HS-5 (cell line): ENCODE measurements around the gene CSNK1D.
A peak's percentile ranks its signal among the peaks of the same experiment; 100 is the strongest.

Source experiments
- DNase-seq: peaks from one replicate; pipeline ENCODE4 v3.0.0-alpha.2; 2012; ENCODE audit warnings: low read depth

Gene CSNK1D

DNA sequence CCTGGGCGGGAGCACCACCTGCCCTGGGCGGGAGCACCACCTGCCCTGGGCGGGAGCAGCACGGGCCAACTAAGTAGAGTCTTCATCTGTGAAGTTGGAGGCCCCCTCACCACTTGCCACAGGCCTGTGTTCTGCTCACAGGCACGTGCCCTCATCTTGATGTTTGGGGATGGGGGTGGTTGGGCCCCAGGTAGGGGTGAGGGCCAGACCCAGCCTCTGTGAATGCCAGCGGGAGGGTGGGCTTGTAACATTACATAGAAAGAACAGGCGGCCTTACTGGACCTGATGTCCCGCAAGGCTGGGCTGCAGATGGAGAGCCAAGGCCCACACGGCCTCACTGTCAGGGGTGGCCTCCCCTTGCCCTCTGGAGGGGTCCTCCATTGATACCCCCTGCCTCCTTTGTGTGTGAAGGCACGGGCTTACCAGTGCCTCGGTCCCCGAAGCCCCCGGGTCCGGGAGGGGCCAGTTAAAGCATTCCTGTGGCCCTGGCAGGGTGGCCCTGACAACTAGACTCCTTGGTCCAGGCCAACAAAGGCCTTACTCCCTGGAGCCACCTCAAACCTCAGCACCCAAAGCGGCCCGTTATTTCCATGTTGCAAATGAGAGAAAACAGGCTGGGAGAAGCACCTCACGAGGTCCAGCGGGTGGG, 45.7 kb downstream of the CSNK1D start:
- DNase-seq, result no peak

DNA sequence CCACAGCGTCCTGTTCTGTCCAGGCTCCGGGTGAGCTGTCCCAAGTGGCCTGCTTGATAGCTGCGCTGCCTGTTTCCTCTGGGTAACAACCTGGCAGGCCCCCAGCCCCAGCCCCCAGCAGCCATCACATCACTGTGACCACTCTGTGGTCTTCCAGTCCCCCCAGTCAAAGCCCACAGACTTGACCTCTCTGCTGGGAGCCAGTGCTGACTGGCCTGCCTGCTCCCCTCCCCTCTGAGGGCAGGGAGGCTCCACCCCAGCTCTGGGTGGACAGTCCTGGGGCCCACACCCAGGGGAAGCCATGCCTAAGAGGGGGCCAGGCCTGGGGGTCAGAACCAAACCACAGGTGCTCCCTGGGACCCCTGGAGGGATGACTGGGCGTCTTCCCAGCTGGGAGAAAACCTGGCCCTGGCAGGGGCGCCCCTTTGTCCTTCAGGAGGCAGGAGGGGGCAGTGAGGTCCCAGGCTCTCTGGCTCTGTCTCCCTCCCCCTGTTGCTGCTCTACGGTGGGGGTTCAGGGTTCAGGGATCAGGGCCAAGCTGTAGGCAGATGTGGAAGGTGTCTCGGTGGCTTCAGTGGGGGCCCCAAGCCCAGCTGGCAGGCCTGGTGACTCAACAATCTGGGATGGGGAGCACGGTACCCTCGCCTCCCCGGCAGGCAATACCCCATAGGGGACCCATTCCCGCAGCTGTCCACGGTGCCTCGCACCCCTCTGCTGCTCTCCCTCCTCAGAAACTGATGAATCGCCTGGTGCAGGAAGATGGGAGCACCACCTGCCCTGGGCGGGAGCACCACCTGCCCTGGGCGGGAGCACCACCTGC, 46.5 kb downstream of the CSNK1D start:
- no peak for DNase-seq

DNA sequence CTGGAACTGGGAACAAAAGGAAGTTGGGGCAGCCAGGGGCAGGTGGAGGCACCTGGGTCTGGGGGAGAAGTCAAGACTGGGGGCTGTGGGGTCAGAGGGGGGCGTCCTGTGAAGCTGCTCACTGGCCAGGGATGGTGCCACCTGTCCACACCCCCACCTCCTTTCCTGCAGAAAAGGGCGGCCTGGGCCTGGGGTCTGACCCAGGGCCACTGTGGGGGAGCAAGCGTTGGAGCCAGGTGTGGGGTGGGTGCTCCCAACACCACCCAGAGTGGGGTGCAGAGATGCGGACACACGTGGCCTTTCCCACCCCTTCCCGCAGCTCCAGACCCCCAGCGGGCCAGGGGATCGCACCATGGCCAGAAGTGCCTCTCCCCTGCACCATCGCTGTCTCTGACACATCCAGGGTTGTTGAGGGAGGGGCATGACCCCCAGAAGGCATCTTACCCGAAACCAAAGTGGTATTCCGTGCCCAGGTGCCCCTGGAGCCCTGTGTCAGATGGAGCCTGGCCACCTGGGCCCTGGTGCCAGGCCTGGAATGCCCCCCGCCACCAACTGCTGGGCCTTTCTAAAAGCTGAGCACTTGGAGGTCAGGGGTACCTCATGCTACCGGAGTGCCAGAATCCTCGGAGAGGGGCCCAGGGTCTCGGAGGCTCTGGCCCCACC, 47.2 kb downstream of the CSNK1D start:
- no peak for DNase-seq

DNA sequence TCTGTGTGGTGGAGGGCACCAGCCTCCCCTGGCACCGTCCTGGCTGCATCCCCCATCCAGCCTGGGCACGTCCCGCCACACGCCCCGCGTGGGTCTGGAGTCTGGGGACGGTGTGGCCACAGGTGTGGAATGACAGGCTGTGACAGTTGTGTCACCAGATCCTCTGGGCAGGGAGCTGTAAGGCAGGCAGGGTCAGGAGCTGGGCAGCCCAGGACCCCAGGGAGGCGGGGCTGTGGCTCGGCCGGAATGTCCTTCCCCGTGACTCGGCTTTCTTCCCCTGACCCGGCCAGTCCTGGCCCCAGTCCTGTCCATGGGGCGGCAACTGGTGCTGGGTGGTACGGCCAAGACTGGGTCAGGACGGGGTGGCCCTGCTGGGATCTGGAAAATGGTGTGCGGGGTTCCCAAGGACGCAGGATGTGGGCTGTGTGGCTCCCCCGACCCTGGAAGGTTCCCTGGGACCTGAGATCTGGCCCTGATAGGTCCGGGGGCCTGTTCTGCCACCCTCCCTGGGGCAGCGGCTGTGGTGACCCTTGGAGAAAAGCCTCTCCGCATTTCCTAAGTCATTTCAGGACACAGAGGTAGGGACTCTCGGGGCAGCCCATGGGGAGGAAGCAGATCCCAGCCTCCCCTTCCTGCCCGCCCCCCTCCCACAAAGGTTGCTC, 48.0 kb downstream of the CSNK1D start:
- no peak for DNase-seq

DNA sequence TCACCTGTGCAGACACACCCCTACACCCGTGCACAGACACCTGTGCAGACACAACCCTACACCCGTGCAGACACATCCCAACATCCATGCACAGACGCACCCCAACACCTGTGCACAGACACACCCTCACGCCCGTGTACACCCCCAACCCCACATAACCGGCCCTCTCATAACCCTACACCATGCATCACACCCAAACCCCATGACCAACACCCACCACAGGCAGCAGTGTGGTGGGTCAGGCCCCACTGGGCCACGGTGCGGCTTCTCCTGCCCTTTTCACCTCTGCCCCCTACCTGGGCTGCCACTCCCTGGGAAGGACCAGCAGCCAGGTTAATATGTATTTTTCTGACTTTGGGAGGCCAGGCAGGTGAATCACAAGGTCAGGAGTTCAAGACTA, 48.8 kb downstream of the CSNK1D start:
- no peak for DNase-seq

DNA sequence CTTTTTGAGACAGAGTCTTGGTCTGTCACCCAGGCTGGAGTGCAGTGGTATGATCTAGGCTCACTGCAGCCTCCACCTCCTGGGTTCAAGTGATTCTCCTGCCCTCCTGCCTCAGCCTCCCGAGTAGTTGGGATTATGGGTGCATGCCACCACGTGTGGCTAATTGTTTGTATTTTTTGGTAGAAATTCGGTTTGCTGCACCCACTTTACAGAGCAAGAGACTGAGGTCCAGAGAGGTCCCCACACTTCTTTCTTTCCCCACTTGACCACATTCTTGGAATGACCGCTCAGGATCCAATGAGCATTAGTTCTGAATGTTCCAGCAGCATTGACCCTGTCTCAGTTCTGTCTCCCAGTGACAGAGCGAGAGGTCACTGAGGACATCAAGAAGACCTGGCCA, 50.0 kb downstream of the CSNK1D start:
- no peak for DNase-seq

DNA sequence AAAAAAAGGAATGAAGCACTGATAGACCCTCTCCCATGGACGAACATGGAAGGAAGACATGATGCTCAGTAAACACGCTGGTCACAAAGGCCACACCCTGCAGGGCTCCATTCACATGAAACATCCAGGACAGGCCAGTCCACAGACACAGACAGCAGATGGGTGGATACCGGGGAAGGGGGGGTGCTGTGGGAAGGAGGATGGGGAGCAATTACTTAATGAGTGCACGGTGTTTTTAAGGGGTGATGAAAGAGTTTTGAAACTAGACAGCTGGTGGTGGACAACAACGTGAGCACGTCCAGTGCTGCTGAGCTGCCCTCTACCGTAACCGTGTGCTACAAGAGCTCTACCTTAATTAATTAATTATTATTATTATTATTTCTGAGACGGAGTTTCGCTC, 50.7 kb downstream of the CSNK1D start:
- DNase-seq, result no peak

DNA sequence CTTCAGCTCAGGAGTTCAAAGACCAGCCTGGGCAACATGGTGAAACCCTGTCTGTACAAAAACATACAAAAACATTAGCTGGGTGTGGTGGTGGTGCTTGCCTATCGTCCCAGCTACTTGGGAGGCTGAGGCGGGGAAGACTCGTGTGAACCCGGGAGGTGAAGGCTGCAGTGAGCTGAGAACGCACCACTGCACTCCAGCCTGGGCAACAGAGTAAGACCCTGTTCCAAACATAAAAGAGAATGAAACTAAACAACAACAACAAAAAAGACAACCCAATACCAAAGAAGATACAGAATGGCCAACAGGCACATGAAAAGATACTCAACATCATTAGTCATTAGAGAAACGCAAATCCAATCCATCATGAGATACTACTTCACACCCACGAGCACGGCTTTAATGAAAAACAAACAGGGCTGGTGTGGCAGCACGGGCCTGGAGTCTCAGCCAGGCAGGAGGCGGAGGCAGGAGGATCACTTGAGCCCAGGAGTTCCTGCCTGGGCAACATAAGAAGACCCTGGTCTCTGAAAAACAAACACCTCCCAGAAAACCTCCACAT, 52.1 kb downstream of the CSNK1D start:
- DNase-seq, result no peak

DNA sequence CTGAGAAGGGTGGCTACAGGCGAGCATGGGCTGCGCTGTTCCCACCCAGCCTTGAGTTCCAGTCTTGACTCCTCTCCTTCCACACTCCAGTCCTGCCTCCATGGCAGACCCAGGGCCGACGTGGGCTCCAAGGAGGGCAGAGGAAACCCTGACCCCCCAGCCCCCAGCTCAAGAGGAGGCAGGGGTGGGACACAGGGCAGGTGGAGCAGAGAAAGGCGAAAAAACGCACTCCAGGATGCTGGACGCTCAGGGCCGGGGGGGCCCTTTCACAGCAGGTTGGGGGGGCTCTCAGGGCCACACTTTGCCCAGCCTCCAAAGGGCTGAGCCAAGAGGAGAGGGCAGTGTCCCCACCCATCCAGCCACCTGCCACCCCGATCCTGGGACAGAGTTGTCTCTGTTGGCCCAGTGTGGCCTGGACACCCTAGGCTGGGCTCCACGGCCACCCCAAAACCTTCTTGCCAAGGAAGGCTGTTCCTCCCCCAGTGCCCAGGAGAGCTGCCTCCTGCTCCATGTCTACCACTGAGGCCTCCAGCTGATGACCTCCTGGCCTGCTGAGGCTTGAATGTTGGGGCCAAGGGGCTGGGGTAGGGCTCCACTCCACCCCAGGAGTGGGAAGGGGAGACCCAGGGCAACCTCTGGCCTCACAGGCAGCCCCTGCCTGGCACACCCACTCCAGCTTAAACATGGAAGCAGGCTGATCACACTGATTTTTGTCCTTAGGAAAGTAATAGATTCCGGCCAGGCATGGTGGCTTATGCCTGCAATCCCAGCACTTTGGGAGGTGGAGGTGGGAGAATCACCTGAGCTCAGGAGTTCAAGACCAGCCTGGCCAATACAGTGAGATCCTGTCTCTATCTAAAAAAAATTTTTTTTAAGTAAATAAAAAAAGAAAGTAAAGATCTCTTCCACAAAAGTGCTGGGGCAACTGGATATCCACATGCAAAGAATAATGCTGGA, 53.5 kb downstream of the CSNK1D start:
- no peak for DNase-seq

DNA sequence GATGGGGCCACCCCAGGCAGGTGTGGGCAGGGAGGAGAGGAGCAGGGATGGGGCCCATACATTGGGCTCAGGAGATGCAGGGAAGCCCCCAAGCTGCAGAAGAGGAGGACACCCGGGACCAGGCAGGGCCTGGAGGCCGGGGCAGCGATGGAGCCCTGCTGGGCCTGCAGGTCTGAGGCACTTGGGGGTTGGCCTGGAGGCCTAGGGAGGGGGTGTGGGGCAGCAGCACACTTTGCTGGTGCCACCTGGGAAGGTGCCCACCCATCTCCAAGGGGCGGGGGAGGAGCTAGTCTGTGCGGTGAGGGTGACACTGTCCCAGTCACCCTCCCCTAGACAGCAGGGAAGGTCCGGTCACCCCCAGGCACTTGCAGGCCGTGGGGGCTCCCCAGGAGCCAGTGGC, 54.4 kb downstream of the CSNK1D start:
- no peak for DNase-seq

DNA sequence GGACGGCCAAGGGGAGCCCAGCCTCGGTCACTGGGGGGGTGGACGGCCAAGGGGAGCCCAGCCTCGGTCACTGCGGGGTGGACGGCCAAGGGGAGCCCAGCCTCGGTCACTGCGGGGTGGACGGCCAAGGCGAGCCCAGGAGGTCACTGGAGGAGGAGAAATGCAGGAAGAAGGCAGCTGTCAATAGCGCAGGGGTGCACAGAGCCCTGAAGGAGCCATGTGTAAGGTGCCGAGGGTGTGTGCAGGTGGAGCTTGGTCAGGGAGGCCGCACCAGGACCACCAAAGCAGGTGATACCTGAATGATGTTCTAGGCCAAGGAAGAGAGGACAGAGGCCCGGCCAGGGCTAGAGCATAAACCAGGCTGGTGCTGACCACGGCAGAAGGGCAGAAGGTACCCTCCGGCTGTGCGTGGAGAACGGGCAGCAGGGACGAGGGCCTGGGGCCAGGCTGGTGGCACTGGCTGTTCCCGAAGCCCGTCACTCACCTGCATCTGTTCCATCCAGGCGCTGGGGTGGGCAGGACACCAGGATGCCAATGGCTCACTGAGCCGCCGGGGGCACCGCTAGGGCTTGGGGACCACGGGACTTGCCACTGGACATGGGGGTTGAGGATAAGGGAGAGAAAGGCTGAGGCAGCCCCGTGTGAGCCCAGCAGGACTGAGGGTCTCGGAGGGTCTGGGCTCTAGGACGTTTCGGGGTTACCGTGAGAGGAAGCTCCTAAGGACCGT, 55.0 kb downstream of the CSNK1D start:
- no peak for DNase-seq

DNA sequence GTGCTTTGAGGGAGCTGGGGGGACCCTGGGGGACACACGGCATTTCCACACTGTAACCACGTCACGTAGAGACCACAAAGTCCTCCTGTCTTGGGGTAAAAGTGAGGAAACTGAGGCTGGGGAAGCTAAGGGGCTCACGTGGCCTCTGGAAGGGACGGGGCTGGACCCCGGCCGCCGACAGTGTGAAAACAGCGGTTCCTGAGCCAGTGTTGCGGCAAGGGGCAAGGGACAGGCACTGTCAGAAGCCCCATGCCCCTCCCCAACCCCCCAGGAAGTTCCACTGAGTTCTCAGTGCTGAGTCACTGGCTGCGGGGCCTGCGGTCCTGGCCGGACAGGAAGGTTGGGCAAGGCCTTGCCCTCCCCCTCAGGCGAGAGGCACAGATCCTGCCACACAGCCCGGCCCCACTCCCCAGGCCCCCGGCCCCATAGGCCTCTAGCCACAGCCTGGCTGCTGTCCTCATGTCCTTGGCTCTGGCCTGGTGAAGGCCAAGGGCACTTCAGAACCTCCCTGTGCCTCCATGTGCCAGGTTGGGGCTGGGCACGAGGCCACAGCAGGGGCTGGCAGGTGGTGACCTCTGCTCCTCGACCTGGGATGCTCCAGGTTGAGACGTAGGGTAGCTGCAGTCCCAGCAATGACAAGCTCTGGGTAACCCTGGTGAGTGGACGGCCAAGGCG, 55.8 kb downstream of the CSNK1D start:
- DNase-seq, result peak; percentile 81

DNA sequence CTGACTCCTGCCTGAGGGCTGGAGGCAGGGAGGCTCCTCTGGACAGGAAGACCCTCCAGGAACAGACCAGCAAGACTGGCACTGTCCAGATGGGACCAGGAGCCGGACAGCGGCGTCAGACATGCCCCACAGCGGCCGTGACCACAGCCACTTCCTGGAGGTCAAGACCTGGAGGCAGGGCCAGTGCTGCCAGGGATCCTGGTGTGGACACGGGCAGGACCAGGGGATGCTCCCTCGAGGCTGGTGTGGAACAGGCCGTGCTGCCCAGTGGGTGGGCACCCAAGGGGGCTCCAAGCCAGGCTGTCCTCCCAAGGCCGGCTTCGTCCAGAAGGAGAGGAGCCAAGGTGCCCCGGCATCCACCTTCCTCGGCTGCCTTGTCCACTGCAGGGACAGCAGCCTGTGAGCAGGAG, 56.4 kb downstream of the CSNK1D start:
- DNase-seq, result no peak

DNA sequence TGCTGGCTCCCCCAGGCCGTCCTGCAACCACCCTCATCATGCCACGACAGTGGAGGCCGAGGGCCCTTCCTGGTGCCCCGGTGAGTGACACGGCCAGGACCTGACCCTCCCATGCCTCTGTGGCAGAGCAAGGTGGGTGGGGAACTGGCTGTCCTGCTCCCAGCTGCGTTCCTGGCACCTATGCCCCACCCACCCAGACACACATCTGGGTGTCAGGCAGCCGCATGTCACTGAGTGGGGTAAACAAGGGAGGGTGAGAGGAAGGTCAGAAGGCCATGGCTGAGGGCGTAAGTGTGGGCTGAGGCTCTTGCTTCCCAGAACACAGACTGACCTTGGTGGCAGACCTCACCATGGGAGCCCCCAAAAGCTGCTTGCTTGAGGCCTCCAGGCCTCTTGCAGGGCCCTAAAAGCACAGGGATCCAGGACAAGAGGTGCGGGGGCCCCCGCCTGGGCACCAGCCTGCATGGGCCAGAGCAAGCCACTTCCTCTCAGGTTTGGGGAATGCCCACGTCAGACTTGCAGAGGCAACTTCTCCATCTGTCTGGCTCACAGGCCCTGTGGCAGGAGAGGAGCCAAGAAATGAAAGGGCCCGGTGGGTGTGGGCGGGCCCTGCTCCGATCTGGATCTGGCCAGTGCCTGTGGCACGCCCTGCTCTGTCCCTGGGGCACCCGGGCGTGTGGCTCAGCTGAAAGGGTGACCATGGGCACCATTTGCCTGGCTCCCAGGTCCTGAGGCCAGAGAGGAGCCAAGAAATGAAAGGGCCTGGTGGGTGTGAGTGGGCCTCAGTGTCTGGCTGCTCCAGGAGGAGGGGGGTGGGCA, 57.0 kb downstream of the CSNK1D start:
- DNase-seq, result peak; percentile 79

DNA sequence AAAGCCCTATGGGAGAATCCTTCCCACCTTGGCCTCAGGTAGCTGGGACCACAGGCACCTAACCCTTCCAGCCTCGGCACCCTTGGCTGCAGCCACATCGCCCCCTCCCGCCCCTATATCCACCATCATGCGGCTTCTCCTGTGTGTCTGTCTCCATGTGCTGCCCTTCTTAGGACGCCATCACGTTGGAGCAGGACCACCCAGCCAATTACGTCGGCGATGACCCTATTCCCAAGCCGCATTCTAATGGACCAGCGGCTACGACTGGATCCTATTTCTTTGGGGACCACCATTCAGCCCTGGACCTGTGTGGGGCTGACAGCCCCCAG, 57.6 kb downstream of the CSNK1D start:
- no peak for DNase-seq

DNA sequence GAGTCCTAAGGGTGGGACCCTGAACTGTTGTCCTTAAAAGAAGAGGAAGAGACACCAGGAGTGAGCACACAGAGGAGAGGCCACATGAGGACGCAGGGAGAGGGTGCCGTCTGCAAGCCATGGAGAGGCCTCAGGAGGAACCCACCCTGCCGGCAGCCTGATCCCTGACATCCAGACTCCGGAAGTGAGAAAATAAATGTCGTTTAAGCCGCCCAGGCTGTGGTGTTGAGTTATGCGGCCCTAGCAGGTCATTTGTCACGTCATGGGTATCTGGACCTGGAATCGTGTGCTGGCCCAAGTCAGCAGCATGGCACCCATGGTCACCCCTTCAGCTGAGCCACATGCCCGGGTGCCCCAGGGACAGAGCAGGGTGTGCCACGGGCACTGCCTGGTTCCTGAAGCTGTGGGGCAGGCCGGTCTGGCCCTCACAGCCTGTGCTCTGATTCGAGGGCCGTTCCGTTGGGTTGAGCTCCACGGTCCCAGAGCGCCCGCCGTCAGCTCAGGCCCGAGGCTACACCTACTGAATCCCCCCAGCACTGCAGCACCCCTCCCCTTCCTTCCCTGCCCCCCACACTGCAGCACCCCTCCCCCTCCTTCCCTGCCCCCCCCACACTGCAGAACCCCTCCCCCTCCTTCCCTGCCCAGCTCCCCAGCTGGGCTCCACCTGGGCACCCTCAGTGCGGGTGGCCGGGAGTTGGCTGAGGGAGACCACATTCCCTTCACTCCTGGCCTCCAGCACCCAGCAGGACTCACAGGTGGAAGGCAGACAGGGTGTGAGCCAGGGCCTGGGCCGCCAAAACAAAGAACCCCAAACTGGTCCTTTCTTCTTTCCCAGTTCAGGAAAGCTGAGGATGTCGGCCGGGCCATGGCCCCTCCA, 58.2 kb downstream of the CSNK1D start:
- DNase-seq, result no peak

DNA sequence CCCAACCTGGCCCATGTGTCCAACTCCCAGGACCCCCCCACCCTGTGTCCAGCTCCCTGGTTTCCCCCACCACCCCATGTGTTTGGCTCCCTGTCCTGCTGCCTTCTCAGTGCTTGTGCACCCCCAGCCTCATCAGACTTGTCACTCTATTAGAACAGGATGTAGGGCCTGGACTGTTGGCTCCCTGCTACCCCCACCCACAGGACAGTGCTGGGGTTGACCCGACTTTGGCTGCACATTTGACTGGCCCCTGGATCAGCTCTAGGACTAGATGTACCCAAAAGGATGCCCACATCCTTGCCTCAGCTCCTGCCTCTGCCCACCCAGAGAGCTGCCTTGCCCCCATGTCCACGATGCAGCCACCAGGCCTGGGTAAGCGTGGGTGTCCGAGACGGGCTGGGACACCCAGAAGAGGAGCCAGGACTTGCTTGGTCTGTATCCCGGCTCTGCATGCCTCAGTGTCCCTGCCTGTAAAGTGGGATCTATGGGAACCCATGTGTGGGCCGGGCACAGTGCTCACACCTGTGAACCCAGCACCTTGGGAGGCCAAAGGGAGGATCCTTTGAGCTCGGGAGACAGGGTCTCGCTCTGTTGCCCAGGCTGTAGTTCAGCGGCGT, 59.4 kb downstream of the CSNK1D start:
- DNase-seq, result no peak
